Measurements from ENCODE around the gene KLHL33.

The KLHL33 gene

GRCh38 chr14:20472536-20473169, 36.7 kb upstream of the KLHL33 start:
- Histone ChIP-seq H3K27me3 (no peaks in the 10 kb centered on the region), H3K4me3 (no peak overlapping the region), H3K9me3 (no peaks in the 10 kb centered on the region), H3K27ac (no peak overlapping the region), H3K36me3 (peaks cover 10 to 40% (median 39%) of the 10 kb centered on the region in 3 donors), H3K4me1 (peaks cover 0 to 18% (median 10%) of the 10 kb centered on the region in 4 donors)
- DNase-seq = no peak
- intact Hi-C loops (cut with DNase I; ENCODE audit: low total_unique reads) = no loop called here
- no peak for TF ChIP-seq CTCF (IDR thresholded peaks at IDR 0.05)

GRCh38 chr14:20470603-20470901, 34.6 kb upstream of the KLHL33 start:
- TF ChIP-seq CTCF (IDR thresholded peaks at IDR 0.05) = no peak
- Histone ChIP-seq H3K4me1 (peaks cover 0 to 18% (median 10%) of the 10 kb centered on the region in 4 donors), H3K36me3 (peaks cover 4 to 25% (median 25%) of the 10 kb centered on the region in 3 donors), H3K4me3 (peak overlapping the region; percentile 56 to 79), H3K9me3 (no peaks in the 10 kb centered on the region), H3K27me3 (no peaks in the 10 kb centered on the region), H3K27ac (peak overlapping the region; percentile 79 to 89)
- DNase-seq = no peak
- intact Hi-C loops (cut with DNase I; ENCODE audit: low total_unique reads) = no loop called here

GRCh38 chr14:20469890-20470602, 34.1 kb upstream of the KLHL33 start:
- H3K27ac ChIP-seq = peak overlapping the region; percentile 79 to 89
- intact Hi-C loops (cut with DNase I; ENCODE audit: low total_unique reads) = loop anchor here (5.0 kb wide), 1 partner anchor 212 kb away; the partner anchor contains the start of gene RNASE4
- peaks cover 0 to 20% (median 20%) of the 10 kb centered on the region in 3 donors for H3K36me3 ChIP-seq
- DNase-seq = peak; percentile 53 to 75
- H3K27me3 ChIP-seq = no peaks in the 10 kb centered on the region
- peaks cover 0 to 18% (median 10%) of the 10 kb centered on the region in 4 donors for H3K4me1 ChIP-seq
- no peaks in the 10 kb centered on the region for H3K9me3 ChIP-seq
- no peak for TF ChIP-seq CTCF (IDR thresholded peaks at IDR 0.05)
- H3K4me3 ChIP-seq = peak overlapping the region; percentile 56 to 79

GRCh38 chr14:20469242-20469889, 33.4 kb upstream of the KLHL33 start, which contains the start of gene PNP:
TSS of gene PNP (plus strand) at chr14:20469406. CDS start at chr14:20469525, 119 bp downstream.
- Histone ChIP-seq H3K4me1 (peaks cover 0 to 18% (median 10%) of the 10 kb centered on the region in 4 donors), H3K9me3 (no peaks in the 10 kb centered on the region), H3K27me3 (no peaks in the 10 kb centered on the region), H3K36me3 (peaks cover 0 to 13% (median 13%) of the 10 kb centered on the region in 3 donors), H3K4me3 (peak within 1 kb of the TSS; percentile 56 to 79), H3K27ac (peak within 1 kb of the TSS; percentile 79 to 89)
- peak; percentile 88 to 93 for DNase-seq
- TF ChIP-seq CTCF (IDR thresholded peaks at IDR 0.05) = no peak
- intact Hi-C loops (cut with DNase I; ENCODE audit: low total_unique reads) = loop anchor here (5.0 kb wide), 1 partner anchor 213 kb away; the partner anchor contains the start of gene RNASE4

- H3K27ac ChIP-seq = peak overlapping the region; percentile 79 to 89
- intact Hi-C loops (cut with DNase I; ENCODE audit: low total_unique reads) = loop anchor here (5.0 kb wide), 1 partner anchor 213 kb away; the partner anchor contains the start of gene RNASE4
Measured at GRCh38 chr14:20468764-20469241, 32.8 kb upstream of the KLHL33 start.

More at GRCh38 chr14:20468764-20469241, 32.8 kb upstream of the KLHL33 start:
- DNase-seq = no peak
- Histone ChIP-seq H3K36me3 (peaks cover 0 to 10% (median 7%) of the 10 kb centered on the region in 3 donors), H3K9me3 (no peaks in the 10 kb centered on the region), H3K27me3 (no peaks in the 10 kb centered on the region), H3K4me1 (peaks cover 0 to 18% (median 10%) of the 10 kb centered on the region in 4 donors), H3K4me3 (peak overlapping the region; percentile 56 to 79)
- TF ChIP-seq CTCF (IDR thresholded peaks at IDR 0.05) = no peak
